ENCODE measurements around the gene ZNRF3. TPM values are rescaled to one million over a fixed set of nuclear protein-coding genes. Genes with fewer than 3 reads are reported as not detected.

ZNRF3 gene
- polyA plus RNA-seq, 3 donors: 0.13 TPM; not detected in 2

- H3K27me3 Mint-ChIP-seq (ENCODE audit: low read depth in 3 of 3): peaks cover 0 to 22% (median 8%) of the 10 kb centered on the region in 3 donors
- H3K4me3 ChIP-seq (replicated peaks in 1 of 3; ENCODE audit: low read depth in 2 of 3, low read length in 3 of 3): no peak overlapping the region
- H3K79me2 ChIP-seq (ENCODE audit: insufficient read depth, low read length): no peaks in the 10 kb centered on the region
- peaks cover 0 to 5% (median 0%) of the 10 kb centered on the region in 7 donors for H3K9me3 Mint-ChIP-seq
- no peaks in the 10 kb centered on the region for H3K4me1 ChIP-seq (ENCODE audit: control insufficient read depth in 1 of 2, insufficient read depth in 2 of 2, low read length in 2 of 2)
- TF ChIP-seq, protein P1, sequence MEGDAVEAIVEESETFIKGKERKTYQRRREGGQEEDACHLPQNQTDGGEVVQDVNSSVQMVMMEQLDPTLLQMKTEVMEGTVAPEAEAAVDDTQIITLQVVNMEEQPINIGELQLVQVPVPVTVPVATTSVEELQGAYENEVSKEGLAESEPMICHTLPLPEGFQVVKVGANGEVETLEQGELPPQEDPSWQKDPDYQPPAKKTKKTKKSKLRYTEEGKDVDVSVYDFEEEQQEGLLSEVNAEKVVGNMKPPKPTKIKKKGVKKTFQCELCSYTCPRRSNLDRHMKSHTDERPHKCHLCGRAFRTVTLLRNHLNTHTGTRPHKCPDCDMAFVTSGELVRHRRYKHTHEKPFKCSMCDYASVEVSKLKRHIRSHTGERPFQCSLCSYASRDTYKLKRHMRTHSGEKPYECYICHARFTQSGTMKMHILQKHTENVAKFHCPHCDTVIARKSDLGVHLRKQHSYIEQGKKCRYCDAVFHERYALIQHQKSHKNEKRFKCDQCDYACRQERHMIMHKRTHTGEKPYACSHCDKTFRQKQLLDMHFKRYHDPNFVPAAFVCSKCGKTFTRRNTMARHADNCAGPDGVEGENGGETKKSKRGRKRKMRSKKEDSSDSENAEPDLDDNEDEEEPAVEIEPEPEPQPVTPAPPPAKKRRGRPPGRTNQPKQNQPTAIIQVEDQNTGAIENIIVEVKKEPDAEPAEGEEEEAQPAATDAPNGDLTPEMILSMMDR (IDR thresholded peaks at IDR 0.05): no peak
- H3K27ac Mint-ChIP-seq: no peak overlapping the region
- no peak overlapping the region for H3K27ac ChIP-seq (ENCODE audit: low read depth in 1 of 2, low read length in 2 of 2)
- no peaks in the 10 kb centered on the region for H3K36me3 Mint-ChIP-seq
- H4K20me1 ChIP-seq (ENCODE audit: insufficient read depth, low read length): no peaks in the 10 kb centered on the region
- intact Hi-C loops (cut with micrococcal nuclease): no loop called here
- H3K9ac ChIP-seq (ENCODE audit: insufficient read depth, low read length, poor library complexity, severe bottlenecking): no peak overlapping the region
- no peak overlapping the region for H3K4me3 Mint-ChIP-seq
- H3K4me1 Mint-ChIP-seq: no peaks in the 10 kb centered on the region
- no peak overlapping the region for H3K4me2 ChIP-seq (replicated peaks; ENCODE audit: extremely low read depth, low read length, poor library complexity, severe bottlenecking)
- no peaks in the 10 kb centered on the region for H3K36me3 ChIP-seq (replicated peaks in 1 of 2; ENCODE audit: control insufficient read depth in 1 of 2, insufficient read depth in 2 of 2, low read length in 2 of 2)
- no peaks in the 10 kb centered on the region for H3K9me3 ChIP-seq (replicated peaks in 1 of 2; ENCODE audit: control insufficient read depth in 1 of 2, insufficient read depth in 1 of 2, low read length in 2 of 2)
- 100% methylated on average over 1 of the region's 4 CpGs for WGBS (ENCODE audit: insufficient coverage)
- no peak for DNase-seq
- H2AFZ ChIP-seq (ENCODE audit: insufficient read depth, low read depth, low read length, poor library complexity, severe bottlenecking): no peak overlapping the region
- no peaks in the 10 kb centered on the region for H3K27me3 ChIP-seq (ENCODE audit: control insufficient read depth in 2 of 2, insufficient read depth in 2 of 2, low read length in 2 of 2)
These were observed 131.4 kb downstream of the ZNRF3 start for GRCh38 chr22:29014773-29015172.

DNA sequence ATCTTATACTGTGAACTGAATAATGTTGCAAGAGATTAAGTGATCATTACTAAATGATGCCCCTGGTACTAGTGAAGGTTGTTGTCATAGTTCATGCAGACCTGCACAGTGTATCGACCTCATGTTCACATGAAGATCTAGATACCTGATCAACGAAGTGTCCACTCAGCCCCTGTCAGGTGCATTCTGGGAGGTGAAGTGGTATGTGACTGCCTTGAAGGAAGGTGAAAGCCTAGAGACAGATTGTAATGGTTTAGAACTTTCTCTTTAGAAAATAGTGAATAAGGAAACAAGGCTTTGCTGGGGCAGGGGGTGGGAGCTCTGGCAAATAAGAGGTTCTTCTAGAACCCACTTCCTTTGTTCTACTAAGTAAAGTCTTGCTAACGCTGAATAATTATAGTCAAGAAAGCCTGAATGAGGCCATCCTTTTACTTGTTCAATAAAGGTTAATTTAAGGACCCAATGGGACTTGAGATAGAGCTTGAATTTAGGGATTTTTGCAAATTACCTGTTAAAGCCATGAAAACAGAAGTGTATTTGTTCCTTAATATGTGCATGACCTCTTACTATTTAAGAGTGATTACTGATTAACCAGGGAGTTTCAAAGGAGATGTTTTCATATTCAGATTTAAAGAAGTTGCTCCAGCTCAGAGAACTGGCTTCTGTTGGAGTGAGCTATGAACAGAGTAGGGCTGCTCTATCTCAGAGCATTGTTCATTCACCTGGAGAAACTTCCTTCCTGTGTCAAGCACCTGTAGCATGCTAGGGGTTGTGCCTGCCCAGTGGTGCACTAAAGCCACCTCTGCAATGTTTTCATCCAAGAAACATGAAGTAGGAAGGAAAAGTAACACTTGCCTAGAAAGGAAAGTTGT lies 132.9 kb downstream of the ZNRF3 start:
- H4K20me1 ChIP-seq (ENCODE audit: insufficient read depth, low read length): no peaks in the 10 kb centered on the region
- Mint-ChIP-seq H3K4me3 (no peak overlapping the region), H3K27ac (no peak overlapping the region), H3K9me3 (peaks cover 0 to 5% (median 0%) of the 10 kb centered on the region in 7 donors), H3K27me3 (ENCODE audit: low read depth in 3 of 3) (peaks cover 0 to 12% (median 5%) of the 10 kb centered on the region in 3 donors), H3K4me1 (no peaks in the 10 kb centered on the region), H3K36me3 (no peaks in the 10 kb centered on the region)
- 95% methylated on average over 2 of the region's 3 CpGs for WGBS (ENCODE audit: insufficient coverage)
- no peaks in the 10 kb centered on the region for H3K4me1 ChIP-seq (ENCODE audit: control insufficient read depth in 1 of 2, insufficient read depth in 2 of 2, low read length in 2 of 2)
- no peak overlapping the region for H3K9ac ChIP-seq (ENCODE audit: insufficient read depth, low read length, poor library complexity, severe bottlenecking)
- no peak overlapping the region for H3K4me3 ChIP-seq (replicated peaks in 1 of 3; ENCODE audit: low read depth in 2 of 3, low read length in 3 of 3)
- intact Hi-C loops (cut with micrococcal nuclease): no loop called here
- H3K4me2 ChIP-seq (replicated peaks; ENCODE audit: extremely low read depth, low read length, poor library complexity, severe bottlenecking): no peak overlapping the region
- TF ChIP-seq, protein P1 (IDR thresholded peaks at IDR 0.05): no peak
- no peaks in the 10 kb centered on the region for H3K9me3 ChIP-seq (replicated peaks in 1 of 2; ENCODE audit: control insufficient read depth in 1 of 2, insufficient read depth in 1 of 2, low read length in 2 of 2)
- no peaks in the 10 kb centered on the region for H3K79me2 ChIP-seq (ENCODE audit: insufficient read depth, low read length)
- H3K27ac ChIP-seq (ENCODE audit: low read depth in 1 of 2, low read length in 2 of 2): no peak overlapping the region
- no peak for DNase-seq
- no peak overlapping the region for H2AFZ ChIP-seq (ENCODE audit: insufficient read depth, low read depth, low read length, poor library complexity, severe bottlenecking)
- no peaks in the 10 kb centered on the region for H3K36me3 ChIP-seq (replicated peaks in 1 of 2; ENCODE audit: control insufficient read depth in 1 of 2, insufficient read depth in 2 of 2, low read length in 2 of 2)
- H3K27me3 ChIP-seq (ENCODE audit: control insufficient read depth in 2 of 2, insufficient read depth in 2 of 2, low read length in 2 of 2): no peaks in the 10 kb centered on the region
